SK-N-SH (cell line): ENCODE data around the gene VSIG10L2. TPM values are rescaled to one million over a fixed set of nuclear protein-coding genes. Genes with fewer than 3 reads are reported as not detected.

Experiments used
- CTCF ChIA-PET: fragments of 300-600, 350-600 bp; formaldehyde crosslinking; extraction: SDS; loops from one replicate; lab custom pipeline; 2021; lab: Yijun Ruan, JAX
- POLR2A ChIA-PET: fragments of 350-600 bp; sonication (Branson Sonifier 250); formaldehyde crosslinking; extraction: SDS; loops from one replicate; lab custom pipeline; 2020; ENCODE audit warnings: antibody characterized with exemption, inconsistent platforms; lab: Yijun Ruan, JAX
- DNase-seq: peaks from one replicate; pipeline ENCODE4 v3.0.0; 2012
- H2AFZ ChIP-seq: fragments of 200-600 bp; sonication (generic); 2 replicates; pipeline ENCODE4 v1.8.1; 2016; ENCODE audit warnings: antibody characterized with exemption, mild to moderate bottlenecking, low read depth
- H3F3A ChIP-seq: fragments of 200-600 bp; sonication (generic); replicated peaks from 2 replicates; pipeline ENCODE3; 2016; ENCODE audit warnings: antibody characterized with exemption, mild to moderate bottlenecking; ENCODE audit not compliant: insufficient read depth
- H3K27ac ChIP-seq, 2 experiments: fragments of 200-500 bp in 1 of 2; fragments of 200-600 bp in 1 of 2; sonication (Bioruptor generic) in 1 of 2; sonication (generic), shearing (Covaris generic) in 1 of 2; 2 replicates each; pipeline versions ENCODE4 v1.5.1 to v1.6.1; 2014 to 2016; ENCODE audit warnings: low read depth in 2 of 2, inconsistent platforms in 1 of 2, low read length in 1 of 2, mild to moderate bottlenecking in 1 of 2, mixed read lengths in 1 of 2
- H3K27me3 ChIP-seq: fragments of 200-600 bp; sonication (generic), shearing (Covaris generic); 2 replicates; pipeline ENCODE4 v1.6.1; 2016; ENCODE audit warnings: mixed run types; ENCODE audit not compliant: insufficient read depth
- H3K36me3 ChIP-seq, 2 experiments: fragments of 200-500 bp in 1 of 2; fragments of 200-600 bp in 1 of 2; sonication (Bioruptor generic) in 1 of 2; sonication (generic) in 1 of 2; replicated peaks in 1 of 2; 2 replicates each; pipeline versions ENCODE3 to v1.5.1; 2014 to 2016; ENCODE audit warnings: low read length in 1 of 2, mild to moderate bottlenecking in 1 of 2; ENCODE audit not compliant: insufficient read depth in 2 of 2, control insufficient read depth in 1 of 2
- H3K4me1 ChIP-seq, 2 experiments: fragments of 200-500 bp in 1 of 2; fragments of 200-600 bp in 1 of 2; sonication (Bioruptor generic) in 1 of 2; sonication (generic), shearing (Covaris generic) in 1 of 2; 2 replicates each; pipeline versions ENCODE4 v1.5.1 to v1.6.1; 2014 to 2016; ENCODE audit warnings: low read depth in 1 of 2, low read length in 1 of 2, mixed run types in 1 of 2; ENCODE audit not compliant: insufficient read depth in 2 of 2, control insufficient read depth in 1 of 2
- H3K4me2 ChIP-seq: fragments of 200-600 bp; sonication (generic), shearing (Covaris generic); 2 replicates; pipeline ENCODE4 v1.6.1; 2017; ENCODE audit warnings: mixed run types
- H3K4me3 ChIP-seq, 2 experiments: fragments of 200-500 bp in 1 of 2; fragments of 200-600 bp in 1 of 2; sonication (Bioruptor generic) in 1 of 2; sonication (generic), shearing (Covaris generic) in 1 of 2; 2 replicates each; pipeline versions ENCODE4 v1.5.1 to v1.8.1; 2014 to 2016; ENCODE audit warnings: low read depth in 2 of 2, inconsistent platforms in 1 of 2, low read length in 1 of 2, mild to moderate bottlenecking in 1 of 2, mixed read lengths in 1 of 2, moderate library complexity in 1 of 2
- H3K79me2 ChIP-seq: fragments of 200-600 bp; sonication (generic); 2 replicates; pipeline ENCODE4 v1.8.1; 2017; ENCODE audit warnings: mild to moderate bottlenecking; ENCODE audit not compliant: insufficient read depth
- H3K9ac ChIP-seq: fragments of 200-600 bp; sonication (generic); 2 replicates; pipeline ENCODE4 v1.6.1; 2017; ENCODE audit warnings: mixed run types
- H3K9me2 ChIP-seq: fragments of 200-600 bp; sonication (generic); 2 replicates; pipeline ENCODE4 v1.6.1; 2017; ENCODE audit warnings: mixed run types
- H3K9me3 ChIP-seq: fragments of 200-600 bp; sonication (generic); 2 replicates; pipeline ENCODE4 v1.6.1; 2017; ENCODE audit warnings: mixed run types, mild to moderate bottlenecking, moderate library complexity
- H4K20me1 ChIP-seq: fragments of 200-600 bp; sonication (generic); 2 replicates; pipeline ENCODE4 v1.6.1; 2017; ENCODE audit warnings: mild to moderate bottlenecking, mixed run types; ENCODE audit not compliant: insufficient read depth
- CTCF ChIP-seq: fragments of 200-600 bp; sonication (generic); IDR thresholded peaks from 2 replicates; pipeline ENCODE4 v1.6.1; 2017; ENCODE audit warnings: antibody characterized with exemption, mild to moderate bottlenecking, moderate library complexity
- FOXM1 ChIP-seq: IDR thresholded peaks from 2 replicates; pipeline ENCODE4 v1.4.0; 2012; ENCODE audit warnings: low read depth, mild to moderate bottlenecking
- MAX ChIP-seq: IDR thresholded peaks from 2 replicates; pipeline ENCODE4 v1.4.0; 2012; ENCODE audit warnings: low read depth
- NRF1 ChIP-seq: IDR thresholded peaks from 2 replicates; pipeline ENCODE4 v1.6.1; 2012; ENCODE audit warnings: low read depth, mild to moderate bottlenecking, low read length
- USF2 ChIP-seq: fragments of 150-350 bp; IDR thresholded peaks from 2 replicates; pipeline ENCODE4 v1.6.1; 2017; ENCODE audit warnings: antibody characterized with exemption, low read length, low read depth, borderline replicate concordance
- WGBS: methylation state at CpG from one replicate; pipeline ENCODE4 v1.1.6; 2017; ENCODE audit warnings: low lambda C conversion rate; 5-methylcytosine and 5-hydroxymethylcytosine counted together
- polyA plus RNA-seq, 3 experiments: library from polyadenylated mRNA; depleted of rRNA; stranded (reverse); fragments of >200 nt; gene quantifications; 2 replicates each; pipeline ENCODE4 v1.2.3, GENCODE V29; 2012

The VSIG10L2 gene
- polyA plus RNA-seq, 1 of the 3 experiments (the other 2 are of a cell fraction): 0.02 TPM

- H4K20me1 ChIP-seq: no peaks in the 10 kb centered on the region
- no peak overlapping the region for H3K9ac ChIP-seq
- WGBS: 84% methylated on average over 13 of the region's 20 CpGs
- H3K79me2 ChIP-seq: no peaks in the 10 kb centered on the region
- H3F3A ChIP-seq: no peaks in the 10 kb centered on the region
- no peak overlapping the region for H3K4me2 ChIP-seq
- TF ChIP-seq MAX: no peak
- TF ChIP-seq CTCF: no peak
- TF ChIP-seq FOXM1: no peak
- H2AFZ ChIP-seq: no peak overlapping the region
- ChIA-PET POLR2A (no interaction called here), CTCF (interaction anchor here (1.0 to 1.4 kb wide), 4 partner anchors 28 to 108 kb away, joined by 3 to 6 read pairs (median 3); no protein-coding TSS in a partner anchor)
- H3K4me1 ChIP-seq: peaks cover 0 to 51% of the 10 kb centered on the region in 2 experiments; a peak in 2 of 4 replicates
- no peak overlapping the region for H3K4me3 ChIP-seq
- no peak for DNase-seq
- no peaks in the 10 kb centered on the region for H3K27me3 ChIP-seq
- H3K27ac ChIP-seq: peak overlapping the region in 1 of 2 experiments; percentile 62; a peak in 2 of 4 replicates
- H3K9me2 ChIP-seq: no peaks in the 10 kb centered on the region
- H3K9me3 ChIP-seq: no peaks in the 10 kb centered on the region
- peaks cover 0 to 3% of the 10 kb centered on the region in 2 experiments for H3K36me3 ChIP-seq
Observed at GRCh38 chr11:125953401-125953935, 7.6 kb downstream of the VSIG10L2 start.

GRCh38 chr11:125954123-125954944 lies 8.5 kb downstream of the VSIG10L2 start:
- ChIA-PET CTCF (interaction anchor here (1.0 to 1.4 kb wide), 4 partner anchors 29 to 107 kb away, joined by 3 to 6 read pairs (median 3); no protein-coding TSS in a partner anchor), POLR2A (no interaction called here)
- H3K4me3 ChIP-seq: no peak overlapping the region
- no peak overlapping the region for H3K9ac ChIP-seq
- no peaks in the 10 kb centered on the region for H3K9me2 ChIP-seq
- H2AFZ ChIP-seq: no peak overlapping the region
- H3K79me2 ChIP-seq: no peaks in the 10 kb centered on the region
- H3F3A ChIP-seq: no peaks in the 10 kb centered on the region
- H3K36me3 ChIP-seq: peaks cover 0 to 11% of the 10 kb centered on the region in 2 experiments
- H3K27me3 ChIP-seq: no peaks in the 10 kb centered on the region
- H3K4me1 ChIP-seq: peaks cover 0 to 46% of the 10 kb centered on the region in 2 experiments; a peak in 2 of 4 replicates
- 84% methylated on average over 17 of the region's 21 CpGs for WGBS
- H3K27ac ChIP-seq: no peak overlapping the region; a peak in 1 of 4 replicates
- H3K4me2 ChIP-seq: no peak overlapping the region
- no peak for DNase-seq
- TF ChIP-seq USF2: no peak
- no peak for TF ChIP-seq NRF1
- H4K20me1 ChIP-seq: no peaks in the 10 kb centered on the region
- H3K9me3 ChIP-seq: no peaks in the 10 kb centered on the region
